MCF 10A (cell line): ENCODE measurements around the gene SUPT6H. TPM values are rescaled to one million over a fixed set of nuclear protein-coding genes. Genes with fewer than 3 reads are reported as not detected.

Experiments
- BruUV-seq: library from RNA; stranded (reverse); fragments of 400-500 nt; replicated peaks from 2 replicates; lab custom pipeline; 2021; lab: Mats Ljungman, UMichigan
- CTCF ChIA-PET: fragments of 300-600 bp; sonication (Branson Sonifier 250); formaldehyde crosslinking; extraction: SDS; loops from one replicate; lab custom pipeline; 2021; ENCODE audit warnings: antibody characterized with exemption, inconsistent platforms; lab: Yijun Ruan, JAX
- POLR2A ChIA-PET: fragments of 300-600, 350-650 bp; sonication (Branson Sonifier 250); formaldehyde crosslinking; extraction: SDS; loops from one replicate; lab custom pipeline; 2020; ENCODE audit warnings: antibody characterized with exemption, inconsistent platforms; lab: Yijun Ruan, JAX
- DNase-seq: peaks from one replicate; pipeline ENCODE4 v3.0.0-alpha.2; 2018; ENCODE audit not compliant: unreplicated experiment
- H3K27ac Mint-ChIP-seq: one replicate; pipeline ENCODE4 v1.8.0; 2022; ENCODE audit warnings: mild to moderate bottlenecking, low read depth, mixed read lengths; ENCODE audit not compliant: unreplicated experiment
- H3K27me3 Mint-ChIP-seq: one replicate; pipeline ENCODE4 v1.8.0; 2022; ENCODE audit warnings: mixed read lengths; ENCODE audit not compliant: insufficient read depth, unreplicated experiment
- H3K36me3 Mint-ChIP-seq: one replicate; pipeline ENCODE4 v1.8.0; 2022; ENCODE audit warnings: mild to moderate bottlenecking, moderate library complexity, mixed read lengths; ENCODE audit not compliant: insufficient read depth, unreplicated experiment
- H3K4me1 Mint-ChIP-seq: one replicate; pipeline ENCODE4 v1.8.0; 2022; ENCODE audit warnings: mixed read lengths; ENCODE audit not compliant: insufficient read depth, unreplicated experiment
- H3K4me3 Mint-ChIP-seq: one replicate; pipeline ENCODE4 v1.8.0; 2022; ENCODE audit warnings: mild to moderate bottlenecking, moderate library complexity, mixed read lengths; ENCODE audit not compliant: unreplicated experiment
- H3K9me3 Mint-ChIP-seq: one replicate; pipeline ENCODE4 v1.8.0; 2022; ENCODE audit warnings: mixed read lengths; ENCODE audit not compliant: unreplicated experiment
- intact Hi-C: fragments of 100-400 bp; cut with micrococcal nuclease; formaldehyde crosslinking; loops from 2 replicates; pipeline ENCODE4 v1.14.1; 2022
- total RNA-seq: library from RNA; stranded (reverse); gene quantifications from 2 replicates; pipeline ENCODE4 v1.2.3, GENCODE V29; 2022
- TF ChIP-seq, protein P1 (sequence below): fragments of 200-600 bp; IDR thresholded peaks from one replicate; pipeline ENCODE4 v1.8.0; 2022; ENCODE audit warnings: antibody characterized with exemption, mild to moderate bottlenecking; ENCODE audit not compliant: unreplicated experiment

SUPT6H gene
- total RNA-seq, 1 experiment from 2014 or later: 81.7 TPM

DNA sequence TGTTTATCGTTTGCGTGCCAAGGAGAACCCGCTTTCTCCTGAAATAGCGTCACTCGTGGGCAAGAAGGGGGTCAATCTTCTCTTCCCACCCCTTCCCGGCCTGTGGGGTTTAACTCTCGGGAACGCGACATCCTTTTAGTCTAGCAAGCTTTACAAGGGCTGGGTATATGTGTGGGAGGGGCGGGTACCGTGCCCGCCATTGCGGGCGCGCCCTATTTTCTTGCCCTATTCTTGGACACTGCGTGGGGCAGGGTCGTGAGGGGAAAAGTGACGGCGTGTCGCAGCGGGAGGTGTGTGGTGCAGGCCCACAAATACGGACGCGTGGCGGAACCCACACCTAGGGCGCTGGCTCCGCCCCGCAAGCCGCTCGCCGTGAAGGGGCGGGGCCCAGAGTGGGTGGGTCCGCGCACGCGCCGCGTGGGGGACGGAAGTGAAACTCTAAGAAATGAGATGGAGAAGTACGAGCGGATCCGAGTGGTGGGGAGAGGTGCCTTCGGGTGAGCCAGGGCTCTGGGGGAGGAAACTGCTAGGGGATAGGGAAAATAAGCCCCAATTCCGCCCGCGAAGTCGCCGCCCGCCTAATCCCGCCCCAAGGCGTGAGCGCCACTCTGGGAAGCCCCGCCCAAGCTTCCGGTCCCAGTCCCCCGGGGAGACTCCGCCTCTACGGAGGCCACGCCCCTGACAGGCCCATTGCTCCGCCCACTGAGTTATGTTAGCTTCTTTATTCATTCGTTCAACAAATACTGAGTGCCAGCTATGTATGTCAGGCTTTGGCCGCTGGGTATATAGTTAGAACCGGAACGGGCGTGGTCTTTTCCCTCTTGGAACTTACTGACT is 66.6 kb downstream of the SUPT6H start, which contains the start of gene NEK8:
Gene NEK8 (plus strand): TSS at position 425 of the 837 bp plus-strand sequence. CDS start 26 bp downstream, at position 451.
- peak; percentile 98 for DNase-seq
- ChIA-PET CTCF (interaction anchor here (0.6 to 9.2 kb wide), 9 partner anchors 12 to 230 kb away, joined by 3 to 365 read pairs (median 6); partner anchors contain the start of genes FAM222B and TRAF4), POLR2A (interaction anchor here (0.6 to 18.0 kb wide), 20 partner anchors 9 to 1693 kb away, joined by 3 to 1135 read pairs (median 10); partner anchors contain the start of genes DHRS13, FAM222B, FLOT2 and PHF12)
- Mint-ChIP-seq H3K36me3 (peaks cover 36% of the 10 kb centered on the region), H3K4me3 (peak within 1 kb of the TSS; percentile 91), H3K27ac (peak within 1 kb of the TSS; percentile 99), H3K9me3 (no peaks in the 10 kb centered on the region), H3K4me1 (peaks cover 32% of the 10 kb centered on the region), H3K27me3 (no peaks in the 10 kb centered on the region)
- intact Hi-C loops: loop anchor here (1.0 kb wide), 1 partner anchor 15 kb away; no protein-coding TSS in a partner anchor
- BruUV-seq: TSS peak; percentile 29
- TF ChIP-seq, protein P1, sequence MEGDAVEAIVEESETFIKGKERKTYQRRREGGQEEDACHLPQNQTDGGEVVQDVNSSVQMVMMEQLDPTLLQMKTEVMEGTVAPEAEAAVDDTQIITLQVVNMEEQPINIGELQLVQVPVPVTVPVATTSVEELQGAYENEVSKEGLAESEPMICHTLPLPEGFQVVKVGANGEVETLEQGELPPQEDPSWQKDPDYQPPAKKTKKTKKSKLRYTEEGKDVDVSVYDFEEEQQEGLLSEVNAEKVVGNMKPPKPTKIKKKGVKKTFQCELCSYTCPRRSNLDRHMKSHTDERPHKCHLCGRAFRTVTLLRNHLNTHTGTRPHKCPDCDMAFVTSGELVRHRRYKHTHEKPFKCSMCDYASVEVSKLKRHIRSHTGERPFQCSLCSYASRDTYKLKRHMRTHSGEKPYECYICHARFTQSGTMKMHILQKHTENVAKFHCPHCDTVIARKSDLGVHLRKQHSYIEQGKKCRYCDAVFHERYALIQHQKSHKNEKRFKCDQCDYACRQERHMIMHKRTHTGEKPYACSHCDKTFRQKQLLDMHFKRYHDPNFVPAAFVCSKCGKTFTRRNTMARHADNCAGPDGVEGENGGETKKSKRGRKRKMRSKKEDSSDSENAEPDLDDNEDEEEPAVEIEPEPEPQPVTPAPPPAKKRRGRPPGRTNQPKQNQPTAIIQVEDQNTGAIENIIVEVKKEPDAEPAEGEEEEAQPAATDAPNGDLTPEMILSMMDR: no peak

- H3K4me1 Mint-ChIP-seq: peaks cover 23% of the 10 kb centered on the region
- POLR2A ChIA-PET: interaction anchor here (0.8 to 18.0 kb wide), 5 partner anchors 11 to 329 kb away, joined by 3 to 1135 read pairs (median 73); partner anchors contain the start of genes FLOT2, PHF12, RPL23A and TRAF4
- CTCF ChIA-PET: interaction anchor here (0.6 to 9.2 kb wide), 2 partner anchors 18 to 60 kb away, joined by 4 to 365 read pairs; partner anchors contain the start of gene TRAF4
- peak overlapping the region; percentile 99 for H3K27ac Mint-ChIP-seq
- no peak for DNase-seq
- H3K36me3 Mint-ChIP-seq: peaks cover 28% of the 10 kb centered on the region
- H3K27me3 Mint-ChIP-seq: no peaks in the 10 kb centered on the region
- H3K4me3 Mint-ChIP-seq: no peak overlapping the region
- TF ChIP-seq, protein P1: no peak
- intact Hi-C loops: loop anchor here (1.0 kb wide), 1 partner anchor 13 kb away; no protein-coding TSS in a partner anchor
- no peaks in the 10 kb centered on the region for H3K9me3 Mint-ChIP-seq
- BruUV-seq: no TSS peak
Observed at GRCh38 chr17:28729950-28730330, 67.9 kb downstream of the SUPT6H start.

DNA sequence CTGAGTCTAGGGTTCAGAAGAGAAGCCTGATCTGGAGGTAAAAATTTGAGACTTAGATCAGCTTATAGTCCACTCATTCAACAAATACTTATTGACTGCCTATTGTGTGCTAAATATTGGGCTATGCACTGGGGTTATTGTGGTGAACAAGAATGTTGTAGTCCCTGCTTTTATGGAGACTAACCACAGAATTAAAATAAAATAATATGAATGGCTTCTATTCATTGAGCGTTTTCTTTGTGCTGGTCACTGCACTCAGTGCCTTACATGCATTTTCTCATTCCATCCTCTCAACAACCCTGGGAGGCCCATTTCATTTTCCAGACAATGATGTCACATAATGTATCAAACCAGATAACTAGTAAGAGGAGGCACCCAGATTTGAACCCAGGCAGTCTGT is 71.3 kb downstream of the SUPT6H start:
- Mint-ChIP-seq H3K27me3 (no peaks in the 10 kb centered on the region), H3K36me3 (peaks cover 6% of the 10 kb centered on the region), H3K4me3 (no peak overlapping the region), H3K9me3 (no peaks in the 10 kb centered on the region), H3K27ac (no peak overlapping the region), H3K4me1 (peaks cover 11% of the 10 kb centered on the region)
- DNase-seq: no peak
- ChIA-PET POLR2A (interaction anchor here (1.8 to 18.0 kb wide), 2 partner anchors 13 kb away, joined by 6 to 1135 read pairs; partner anchors contain the start of genes RPL23A and TRAF4), CTCF (no interaction called here)
- no TSS peak for BruUV-seq
- intact Hi-C loops: no loop called here
- TF ChIP-seq, protein P1: no peak
